Measurements from ENCODE around the gene WDR47. TPM values are rescaled to one million over a fixed set of nuclear protein-coding genes. Genes with fewer than 3 reads are reported as not detected.

Gene WDR47
- total and polyA plus RNA-seq, 10 of the 15 experiments (the other 5 are each of a cell fraction or from before 2014, with no cell fraction given), result 2.4 to 9.7 (median 5.9) TPM

- Histone ChIP-seq H3K36me3 (ENCODE audit: control insufficient read depth in 2 of 2, insufficient read depth in 2 of 2, low read length in 1 of 2) (peaks cover 0 to 9% of the 10 kb centered on the region in 2 experiments; a peak in 2 of 4 replicates), H4K20me1 (ENCODE audit: control insufficient read depth, insufficient read depth) (no peaks in the 10 kb centered on the region), H3K27me3 (replicated peaks in 1 of 2; ENCODE audit: control insufficient read depth in 2 of 2, insufficient read depth in 2 of 2, low read length in 1 of 2) (no peaks in the 10 kb centered on the region), H3K4me3 (no peak overlapping the region), H2AFZ (ENCODE audit: control insufficient read depth, low read depth, low read length) (no peak overlapping the region), H3K4me1 (ENCODE audit: control insufficient read depth, insufficient read depth, low read length) (no peaks in the 10 kb centered on the region), H3K27ac (ENCODE audit: control insufficient read depth, insufficient read depth) (no peak overlapping the region), H3K9ac (ENCODE audit: control insufficient read depth, insufficient read depth, low read length) (no peak overlapping the region), H3K4me2 (ENCODE audit: control insufficient read depth, insufficient read depth) (no peak overlapping the region), H3K79me2 (ENCODE audit: control insufficient read depth, insufficient read depth, low read length) (no peaks in the 10 kb centered on the region), H3K9me3 (replicated peaks; ENCODE audit: control insufficient read depth, insufficient read depth, low read length) (no peaks in the 10 kb centered on the region; the same call in 2 of the 3 replicates)
- DNase-seq (ENCODE audit: low read depth, low spot score), result no peak
- no peak for ATAC-seq
- ChIA-PET RAD21 (ENCODE audit: unreplicated experiment) (no interaction called here), POLR2A (no interaction called here), SMC1A (ENCODE audit: uncharacterized antibody, unreplicated experiment) (interaction anchor here (0.6 to 1.6 kb wide), 5 partner anchors 11 to 407 kb away, joined by 3 to 4 read pairs (median 3); no protein-coding TSS in a partner anchor), CTCF (interaction anchor here (0.6 to 1.7 kb wide), 5 partner anchors 9 to 515 kb away, joined by 3 to 5 read pairs (median 4); no protein-coding TSS in a partner anchor)
- WGBS (ENCODE audit: insufficient coverage, insufficient replicate concordance, low lambda C conversion rate, missing lambda C conversion rate), result 100% methylated on average over 1 of the region's 1 CpG
- in situ Hi-C loops (cut with MboI) (no loop called here), intact Hi-C loops (cut with micrococcal nuclease; ENCODE audit: unreplicated experiment) (no loop called here)
- TF ChIP-seq RELA (IDR thresholded peaks at IDR 0.05; ENCODE audit: borderline replicate concordance, partially characterized antibody) (no peak), TBL1XR1 (IDR thresholded peaks at IDR 0.05; ENCODE audit: low read depth, low read length) (no peak), FOXM1 (IDR thresholded peaks at IDR 0.05; ENCODE audit: low read depth, low read length) (no peak), E4F1 (IDR thresholded peaks at IDR 0.05; ENCODE audit: borderline replicate concordance, partially characterized antibody) (no peak), ZNF217 (IDR thresholded peaks at IDR 0.05) (no peak), ESRRA (IDR thresholded peaks at IDR 0.05; ENCODE audit: low read length) (no peak), RB1 (IDR thresholded peaks at IDR 0.05; ENCODE audit: borderline replicate concordance) (no peak), NFXL1 (IDR thresholded peaks at IDR 0.05; ENCODE audit: borderline replicate concordance) (no peak), STAT1 (conservative IDR thresholded peaks at IDR 0.05) (no peak), CHD4 (IDR thresholded peaks at IDR 0.05) (no peak), POLR2A (IDR thresholded peaks at IDR 0.05; ENCODE audit: low read depth, low read length) (no peak), NRF1 (conservative IDR thresholded peaks at IDR 0.05; ENCODE audit: low read depth, low read length) (no peak), SKIL (IDR thresholded peaks at IDR 0.05; ENCODE audit: low read depth, poor library complexity, severe bottlenecking) (no peak), HDAC2 (IDR thresholded peaks at IDR 0.05) (no peak), GABPA (IDR thresholded peaks at IDR 0.05; ENCODE audit: low read depth) (no peak), ZBED1 (IDR thresholded peaks at IDR 0.05; ENCODE audit: borderline replicate concordance) (no peak), NFYB (IDR thresholded peaks at IDR 0.05; ENCODE audit: insufficient read depth, low read depth, low read length) (no peak), PML (IDR thresholded peaks at IDR 0.05; ENCODE audit: low read length) (no peak), JUNB (IDR thresholded peaks at IDR 0.05) (no peak)
- FAIRE-seq, result no peak
- BruUV-seq (replicated peaks), result no TSS peak
Measured at GRCh38 chr1:109017134-109017533, 24.8 kb downstream of the WDR47 start.
